Inferior parietal cortex (tissue), 1 donor: ENCODE results near the gene EPS8.
"Not testable (repeated sequence)": the region's sequence is repeated elsewhere in the genome, so short reads cannot be mapped to it uniquely, and the experiment has no call there.

Source experiments
- DNase-seq: peaks from one replicate; pipeline ENCODE4 v3.0.0-alpha.2; 2016; ENCODE audit errors: extremely low spot score

Gene EPS8

DNA sequence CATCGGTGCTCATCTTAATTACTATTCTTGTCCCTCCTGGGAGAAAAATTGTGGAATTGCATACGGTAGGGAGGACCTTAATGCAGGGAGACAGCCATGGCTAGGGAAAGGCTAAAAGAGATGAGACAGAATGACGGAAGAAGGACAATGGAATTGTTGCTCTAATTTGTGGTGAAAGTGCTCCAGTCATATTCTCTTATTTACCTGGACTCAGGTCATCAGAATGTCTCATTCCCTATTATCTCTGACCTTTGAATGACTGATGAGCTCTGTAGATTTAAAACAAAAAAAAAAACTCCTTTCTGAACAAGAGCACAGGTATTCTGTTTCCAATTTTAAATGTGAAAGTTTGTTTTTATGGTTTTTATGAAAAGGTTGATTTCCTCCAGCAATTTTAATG lies 8.6 kb upstream of the EPS8 start:
- no peak for DNase-seq

GRCh38 chr12:15796493-15797141 lies 7.4 kb upstream of the EPS8 start:
- no peak for DNase-seq

- no peak for DNase-seq
Measured at GRCh38 chr12:15794836-15795235, 5.6 kb upstream of the EPS8 start.

DNA sequence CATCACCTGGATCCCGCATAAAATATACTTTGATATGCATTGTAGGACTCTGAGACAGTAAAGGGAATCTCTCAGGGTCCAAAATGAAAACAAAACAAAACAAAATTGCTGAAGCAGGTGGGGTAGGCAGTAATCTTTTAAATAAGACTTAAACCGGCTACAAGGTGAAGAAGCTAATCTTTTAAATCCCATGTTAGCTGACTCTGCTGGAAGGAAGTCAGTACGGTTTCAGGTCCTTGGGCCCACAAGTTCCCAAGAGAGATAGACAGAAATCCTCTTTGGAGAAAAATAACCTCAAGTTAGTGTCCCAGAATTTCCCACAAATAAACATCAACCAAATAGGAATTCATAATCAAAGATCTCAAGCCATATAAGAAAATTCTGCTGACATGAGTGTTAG lies 5.0 kb upstream of the EPS8 start:
- no peak for DNase-seq

- no peak for DNase-seq
Measured at GRCh38 chr12:15788233-15789219, 662 bp downstream of the EPS8 start.

GRCh38 chr12:15787778-15788177 lies 1.4 kb downstream of the EPS8 start:
- no peak for DNase-seq

DNA sequence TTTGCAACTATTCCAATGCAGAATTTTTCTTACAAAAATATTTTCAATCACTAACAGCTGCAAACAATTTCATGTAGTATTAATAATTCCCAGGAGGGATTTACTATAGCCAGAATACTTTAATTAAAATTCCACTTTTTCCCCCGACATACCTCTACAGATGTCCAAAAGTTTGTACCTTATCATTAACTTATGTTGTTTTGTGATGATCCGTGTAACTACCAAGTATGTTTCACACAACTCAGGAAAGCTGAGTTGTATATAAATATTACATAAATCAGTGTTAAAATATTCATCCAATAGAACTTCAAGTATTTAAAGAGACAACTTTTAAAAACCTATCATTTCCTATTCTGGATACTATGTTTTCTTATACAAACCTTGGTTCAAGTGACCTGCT lies 2.4 kb downstream of the EPS8 start:
- DNase-seq, result no peak

- DNase-seq, result no peak
Measured at GRCh38 chr12:15783288-15783687, 5.9 kb downstream of the EPS8 start.

DNA sequence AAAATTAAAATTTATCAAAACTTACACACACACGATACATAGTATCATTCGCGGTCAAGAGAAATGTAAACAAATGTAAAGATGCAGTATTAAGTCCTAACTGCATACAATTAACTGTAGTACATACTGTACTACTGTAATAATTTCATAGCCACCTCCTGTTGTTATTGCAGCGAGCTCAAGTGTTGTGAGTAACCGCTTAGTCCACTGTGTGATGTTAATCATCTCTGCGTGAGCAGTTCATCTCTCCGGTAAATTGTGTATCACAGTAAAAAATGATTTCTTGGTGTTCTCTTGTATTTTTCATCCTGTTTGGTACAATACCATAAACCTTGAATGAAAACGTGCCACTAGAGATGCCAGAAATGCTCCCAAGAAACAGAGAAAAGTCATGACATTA lies 6.5 kb downstream of the EPS8 start:
- DNase-seq, result no peak

- DNase-seq, result no peak
Measured at GRCh38 chr12:15779925-15780324, 9.3 kb downstream of the EPS8 start.

- no peak for DNase-seq
Measured at GRCh38 chr12:15778126-15778525, 11.1 kb downstream of the EPS8 start.

DNA sequence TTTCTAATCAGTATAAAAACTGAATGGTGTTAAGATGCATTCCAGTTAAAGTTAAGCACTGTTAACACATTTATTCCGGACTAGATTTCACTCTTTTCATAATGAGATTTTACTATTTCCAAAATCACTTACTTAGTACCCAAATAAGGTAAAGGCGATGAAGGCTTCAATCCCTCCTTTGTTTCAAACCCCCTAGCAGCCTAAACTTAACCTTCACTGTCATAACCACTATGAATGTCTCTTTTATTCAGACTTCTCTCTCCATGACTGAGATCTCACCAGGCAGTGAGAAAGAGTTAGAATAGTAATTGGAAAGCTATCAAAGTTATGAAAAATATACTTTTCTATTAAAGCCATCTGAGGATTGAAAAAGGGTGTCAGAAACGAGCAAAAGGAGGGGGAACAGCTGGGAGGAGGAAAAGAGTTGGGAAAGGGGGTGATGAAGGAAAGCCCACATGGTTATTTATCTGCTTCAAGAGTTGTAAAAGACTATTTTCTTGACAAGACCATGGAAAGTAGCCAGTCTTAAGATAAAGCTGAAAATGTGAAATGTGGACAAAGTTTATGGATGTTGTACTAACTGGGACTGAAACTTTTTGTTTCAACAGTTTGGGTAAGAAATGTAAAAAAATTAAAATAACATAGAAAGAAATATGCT lies 11.7 kb downstream of the EPS8 start:
- no peak for DNase-seq

DNA sequence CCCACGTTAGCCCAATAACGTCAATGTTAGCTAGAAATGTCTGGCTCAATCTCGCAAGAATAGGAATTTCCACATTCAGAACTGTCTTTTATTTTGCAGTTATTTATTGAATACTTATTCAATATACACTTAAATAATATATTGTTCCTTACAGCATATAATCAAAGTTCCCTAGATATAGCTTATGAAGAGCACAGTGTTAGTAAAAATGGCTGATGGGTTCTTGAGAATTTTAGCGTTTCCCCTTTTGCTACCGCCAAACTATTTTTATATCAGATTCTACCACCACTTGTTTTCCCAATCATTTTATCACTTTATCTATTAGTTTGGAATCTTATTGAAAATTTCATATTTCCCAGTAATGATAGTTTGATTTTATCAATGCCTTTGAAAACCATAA lies 12.7 kb downstream of the EPS8 start:
- no peak for DNase-seq

DNA sequence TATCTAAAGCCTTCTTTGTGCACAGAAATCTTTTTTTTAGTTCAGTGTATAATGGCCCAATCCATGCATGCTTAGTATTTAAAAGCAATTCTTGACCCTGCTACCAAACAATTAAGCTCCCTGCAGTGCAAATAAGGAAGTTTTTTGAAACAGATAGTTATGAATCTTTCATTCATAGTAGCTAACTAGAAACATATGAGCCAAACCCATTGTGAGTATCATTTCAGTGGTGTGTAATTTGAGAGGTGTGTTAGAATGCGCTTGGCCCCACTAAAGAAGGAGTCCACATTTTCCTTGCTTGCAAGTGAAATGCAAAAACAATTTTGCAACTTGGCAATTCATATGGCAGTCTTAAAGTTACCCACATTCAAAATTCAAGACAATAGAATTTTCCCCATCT lies 14.4 kb downstream of the EPS8 start:
- DNase-seq, result no peak

DNA sequence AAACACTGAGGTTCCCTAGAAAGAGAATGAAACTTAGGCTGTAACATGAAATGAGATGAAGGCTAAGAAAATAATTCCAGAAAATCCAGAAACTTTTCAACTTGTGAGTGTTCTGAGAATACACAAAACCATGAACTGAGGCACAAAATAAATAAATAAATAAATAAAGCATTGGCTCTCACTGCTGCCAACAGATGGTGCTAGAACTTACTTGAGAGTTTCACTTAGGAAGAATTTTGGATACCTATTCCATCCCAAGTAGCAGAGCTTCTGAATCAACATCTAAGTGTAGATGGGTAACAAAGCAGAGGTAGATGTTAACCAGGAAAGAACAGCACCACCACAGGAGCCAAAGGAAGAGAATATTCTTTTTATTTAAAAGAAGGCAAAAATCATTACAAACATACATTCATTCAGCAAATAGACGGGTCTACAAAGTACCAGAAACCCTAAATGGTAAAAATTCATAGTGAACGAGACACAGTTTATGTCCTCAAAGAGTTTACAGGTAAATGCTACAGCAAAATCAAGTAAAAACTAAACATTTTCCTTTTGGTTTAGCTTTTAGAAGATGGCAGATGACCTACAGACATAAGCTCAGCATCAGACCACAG lies 16.7 kb downstream of the EPS8 start:
- DNase-seq, result no peak

DNA sequence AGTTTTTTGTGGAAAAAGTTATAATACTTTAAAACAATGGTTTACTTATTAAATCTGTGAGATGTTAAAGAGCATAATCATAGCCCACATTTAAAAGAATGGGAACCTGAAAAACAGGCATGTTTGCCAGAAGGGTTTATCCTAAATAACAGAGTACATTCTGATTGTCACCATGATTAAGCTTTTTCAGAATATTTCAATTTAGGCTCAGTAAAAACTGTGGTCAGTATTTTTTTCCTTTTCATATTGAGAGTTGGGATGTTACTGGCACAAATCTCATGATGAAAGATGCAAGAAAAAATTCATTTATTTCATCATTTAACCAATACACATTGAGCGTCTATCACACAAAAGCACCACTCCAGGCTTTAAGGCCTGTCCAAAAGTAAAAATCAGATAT lies 18.6 kb downstream of the EPS8 start:
- DNase-seq, result no peak

DNA sequence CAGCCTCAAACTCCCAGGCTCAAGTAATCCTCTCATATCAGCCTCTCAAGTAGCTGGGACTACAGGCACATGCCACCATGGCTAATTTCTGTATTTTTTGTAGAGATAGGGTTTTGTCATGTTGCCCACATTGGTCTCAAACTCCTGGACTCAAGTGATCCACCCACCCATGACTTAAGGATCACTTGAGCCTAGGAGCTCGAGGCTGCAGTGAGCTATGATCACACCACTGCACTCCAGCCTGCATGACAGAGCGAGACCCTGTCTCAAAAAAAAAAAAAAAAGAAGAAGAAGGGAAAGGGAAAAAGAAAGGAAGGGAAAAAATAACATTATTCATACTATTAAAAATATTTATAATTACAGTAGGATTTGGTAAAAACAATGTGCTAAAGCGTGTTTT lies 19.2 kb downstream of the EPS8 start:
- no peak for DNase-seq

DNA sequence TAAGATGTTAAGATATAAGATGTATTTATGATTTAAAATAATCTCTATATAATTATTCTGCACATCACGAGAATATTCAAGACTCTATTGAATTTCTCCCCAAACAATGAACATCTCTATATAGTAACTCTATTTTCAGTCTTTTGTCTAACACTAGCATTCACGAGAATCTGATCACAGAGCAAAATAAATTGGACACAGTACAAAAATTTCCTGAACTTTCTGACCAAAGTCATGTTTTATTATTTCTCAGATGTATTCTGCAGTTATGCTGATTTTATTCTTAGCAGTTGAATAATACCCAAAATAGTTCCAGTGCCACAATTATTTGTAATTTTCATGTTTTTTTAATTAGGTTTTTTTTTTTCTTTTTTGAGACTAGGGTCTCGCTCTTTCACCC lies 19.6 kb downstream of the EPS8 start:
- no peak for DNase-seq

GRCh38 chr12:15767301-15767700 lies 21.9 kb downstream of the EPS8 start:
- DNase-seq, result no peak

GRCh38 chr12:15763328-15763727 lies 25.9 kb downstream of the EPS8 start:
- no peak for DNase-seq

DNA sequence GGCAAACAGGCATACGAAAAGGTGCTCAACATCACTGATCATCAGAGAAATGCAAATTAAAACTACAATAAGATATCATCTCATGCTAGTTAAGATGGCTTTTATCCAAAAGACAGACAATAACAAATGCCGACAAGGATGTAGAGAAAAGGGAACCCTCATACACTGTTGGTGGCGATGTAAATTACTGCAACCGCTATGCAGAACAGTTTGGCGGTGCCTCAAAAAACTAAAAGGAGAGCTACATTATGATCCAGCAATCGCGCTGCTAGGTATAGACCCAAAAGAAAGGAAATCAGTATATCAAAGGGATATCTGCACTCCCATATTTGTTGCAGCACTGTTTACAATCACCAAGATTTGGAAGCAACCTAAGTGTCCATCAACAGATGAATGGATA lies 27.0 kb downstream of the EPS8 start:
- DNase-seq, result not testable (repeated sequence)

GRCh38 chr12:15757553-15758255 lies 31.5 kb downstream of the EPS8 start:
- DNase-seq, result no peak
